Islet precursor cell (in vitro differentiated cells): ENCODE data around the gene PLEK.
"Not testable (repeated sequence)": the region's sequence is repeated elsewhere in the genome, so short reads cannot be mapped to it uniquely, and the experiment has no call there.

Experiments used
- DNase-seq: peaks from one replicate; pipeline ENCODE4 v3.0.0-alpha.2; 2018

PLEK gene

GRCh38 chr2:68385907-68386287 lies 20.8 kb downstream of the PLEK start:
- DNase-seq, result no peak

DNA sequence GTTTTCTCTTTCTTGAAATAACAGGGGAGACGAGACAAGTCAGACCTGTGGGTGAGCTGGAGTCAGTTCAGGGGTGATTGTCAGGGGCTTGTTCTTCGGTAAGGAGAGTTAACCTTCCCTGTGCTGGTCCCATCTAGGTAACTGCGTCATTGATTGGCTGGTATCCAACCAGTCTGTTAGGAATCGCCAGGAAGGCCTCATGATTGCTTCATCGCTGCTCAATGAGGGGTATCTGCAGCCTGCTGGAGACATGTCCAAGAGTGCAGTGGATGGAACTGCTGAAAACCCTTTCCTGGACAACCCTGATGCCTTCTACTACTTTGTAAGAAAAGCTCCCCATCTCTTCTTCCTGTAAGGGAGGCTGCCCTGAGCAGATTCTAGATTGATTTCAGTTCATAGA lies 21.3 kb downstream of the PLEK start:
- no peak for DNase-seq

DNA sequence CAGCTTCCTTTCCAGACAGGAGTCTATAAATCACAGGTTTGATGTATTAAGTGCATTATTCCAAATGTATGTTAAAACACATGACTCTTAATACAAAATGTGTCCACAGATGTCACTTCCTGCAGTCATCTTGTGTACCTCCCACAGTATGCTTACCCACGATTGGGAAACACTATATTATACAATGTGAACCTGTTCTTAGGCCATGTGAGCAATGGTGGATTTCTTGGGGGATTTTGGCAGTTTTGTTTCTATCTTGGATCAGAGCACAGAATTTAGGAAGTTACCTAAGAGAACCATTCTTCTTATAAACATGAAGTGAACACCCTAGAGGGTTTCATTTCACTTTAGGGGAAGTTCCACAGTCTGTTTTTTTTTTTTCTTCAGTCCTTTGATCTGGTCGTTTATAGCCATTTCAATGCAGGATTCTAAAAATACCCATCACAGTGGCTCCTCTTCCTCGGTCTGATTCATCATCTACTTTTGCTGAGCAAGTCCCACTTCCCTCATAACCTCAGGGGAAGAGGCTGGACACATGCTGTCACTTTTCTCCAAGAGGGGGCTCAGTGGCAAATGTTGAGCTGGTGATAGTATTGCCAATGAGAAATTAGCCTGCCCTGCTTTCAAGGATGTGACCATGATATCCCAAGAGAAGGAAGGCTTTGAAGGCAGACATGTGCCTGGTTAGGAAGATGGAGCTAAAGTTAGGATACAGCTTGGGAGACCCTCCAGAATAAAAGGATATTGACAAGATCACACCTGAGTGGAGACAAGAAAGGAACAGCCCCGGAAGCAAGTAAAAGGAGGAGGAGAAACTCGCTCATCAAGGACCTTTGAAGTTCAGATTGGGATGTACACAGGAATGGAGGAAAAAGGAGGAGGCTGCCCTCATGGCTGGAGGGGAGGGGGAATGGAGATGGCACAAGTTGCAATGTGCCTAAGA lies 22.6 kb downstream of the PLEK start:
- no peak for DNase-seq

DNA sequence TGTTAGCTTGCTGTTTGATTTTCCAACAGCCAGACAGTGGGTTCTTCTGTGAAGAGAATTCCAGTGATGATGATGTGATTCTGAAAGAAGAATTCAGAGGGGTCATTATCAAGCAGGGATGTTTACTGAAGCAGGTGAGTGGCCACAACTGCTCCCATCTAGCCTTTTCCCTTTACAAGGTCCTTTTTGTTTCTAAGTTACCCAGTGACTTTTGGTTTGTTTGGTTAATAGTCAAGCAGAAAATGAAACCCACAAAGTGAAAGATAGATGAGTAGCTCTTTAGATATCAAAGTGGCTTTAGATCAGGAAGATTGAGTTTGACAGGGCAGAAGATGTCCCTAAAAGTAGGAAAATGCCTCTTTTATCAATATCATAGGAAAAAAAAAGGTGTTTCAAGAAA lies 23.3 kb downstream of the PLEK start:
- DNase-seq, result no peak

GRCh38 chr2:68388772-68389171 lies 23.7 kb downstream of the PLEK start:
- DNase-seq, result no peak

DNA sequence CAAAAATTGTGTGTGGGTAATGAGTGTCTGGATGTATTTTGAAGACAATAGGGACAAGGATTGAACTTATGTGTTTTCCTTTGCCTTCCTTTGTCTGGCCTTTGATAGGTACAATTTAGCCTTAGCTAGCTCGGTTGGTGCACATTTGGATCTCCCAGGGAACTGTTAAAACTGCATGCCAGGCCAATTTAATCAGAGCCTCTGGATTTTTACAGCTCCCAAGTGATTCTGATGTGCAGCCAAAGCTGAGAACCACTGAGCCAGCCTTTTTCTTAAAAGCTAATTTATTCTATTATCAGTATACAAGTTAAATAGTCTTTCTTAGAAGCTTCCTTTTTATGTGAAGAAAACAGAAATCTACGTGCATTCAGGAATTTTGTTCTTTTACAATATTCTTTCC lies 25.0 kb downstream of the PLEK start:
- DNase-seq, result no peak

- DNase-seq, result no peak
Measured at GRCh38 chr2:68390586-68390985, 25.5 kb downstream of the PLEK start.

GRCh38 chr2:68391099-68391498 lies 26.0 kb downstream of the PLEK start:
- no peak for DNase-seq

DNA sequence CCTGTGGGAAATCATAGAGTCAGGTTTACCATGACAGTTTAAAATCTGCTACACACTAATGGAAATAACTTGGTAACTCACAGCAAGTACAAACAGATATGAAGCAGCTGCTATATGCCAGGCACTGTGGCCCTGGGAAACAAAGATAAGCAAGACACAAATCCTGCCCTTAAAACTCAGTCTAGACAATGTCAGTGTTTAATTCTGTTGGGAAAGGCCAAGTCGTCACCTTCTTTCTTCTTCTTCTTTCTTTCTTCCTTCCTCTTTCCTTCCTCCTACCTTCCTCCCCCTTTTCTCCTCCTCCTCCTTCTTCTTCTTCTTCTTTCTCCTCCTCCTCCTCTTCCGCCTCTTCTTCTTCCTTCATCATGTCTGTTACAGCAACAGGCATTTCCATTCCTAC lies 26.8 kb downstream of the PLEK start:
- no peak for DNase-seq

DNA sequence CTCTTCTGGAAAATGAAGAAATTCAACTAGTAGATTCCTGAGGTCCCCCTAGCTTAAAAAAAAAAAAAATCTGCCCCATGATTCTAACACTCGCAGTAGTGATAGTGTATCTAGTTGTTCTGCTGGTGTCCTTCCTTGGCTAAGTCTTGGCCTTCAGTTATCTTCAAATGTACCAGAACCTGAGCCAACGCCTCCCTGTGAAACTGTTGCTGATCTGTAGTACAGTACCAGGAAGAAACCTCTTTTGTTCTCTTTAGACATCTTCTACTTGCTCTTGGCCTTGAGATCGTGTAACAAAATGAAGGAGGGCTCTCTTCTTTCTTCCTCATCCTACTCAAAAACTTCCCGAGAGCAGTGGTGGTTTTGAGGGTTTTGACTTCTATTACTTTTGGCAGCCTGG lies 31.0 kb downstream of the PLEK start:
- no peak for DNase-seq

GRCh38 chr2:68397704-68398263 lies 32.7 kb downstream of the PLEK start:
- DNase-seq, result not testable (repeated sequence)

DNA sequence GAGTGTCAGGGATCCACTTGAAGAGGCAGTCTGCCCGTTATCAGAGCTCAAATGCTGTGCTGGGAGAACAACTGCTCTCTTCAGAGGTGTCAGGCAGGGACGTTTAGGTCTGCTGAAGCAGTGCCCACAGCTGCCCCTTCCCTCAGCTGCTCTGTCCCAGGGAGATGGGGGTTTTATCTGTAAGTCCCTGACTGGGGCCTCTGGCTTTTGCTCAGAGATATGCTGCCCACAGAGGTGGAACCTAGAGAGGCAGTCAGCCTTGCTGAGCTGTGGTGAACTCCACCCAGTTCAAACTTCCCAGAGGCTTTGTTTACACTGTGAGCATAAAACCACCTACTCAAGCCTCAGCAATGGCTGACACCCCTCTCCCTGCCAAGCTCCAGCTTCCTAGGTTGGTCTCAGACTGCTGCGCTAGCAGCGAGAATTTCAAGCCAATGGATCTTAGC lies 38.1 kb downstream of the PLEK start:
- no peak for DNase-seq

DNA sequence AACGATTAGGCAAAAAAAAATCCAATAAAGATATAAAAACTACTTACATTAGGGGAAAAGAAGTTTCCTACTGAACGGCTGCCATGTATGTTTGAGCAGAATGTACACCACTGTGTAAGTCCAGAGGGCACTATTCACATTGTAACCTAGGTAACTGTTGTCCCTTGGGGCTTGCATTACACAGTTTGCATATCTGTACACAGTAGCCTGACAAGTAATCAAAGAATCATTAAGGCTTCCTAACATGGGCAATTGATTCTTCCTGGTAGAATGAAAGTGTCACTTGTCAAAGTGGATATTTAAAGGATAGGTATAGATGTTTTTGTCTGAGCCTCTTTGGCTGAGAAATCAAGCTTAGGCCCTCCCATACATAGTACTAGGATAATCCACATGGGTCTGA lies 39.1 kb downstream of the PLEK start:
- DNase-seq, result no peak

DNA sequence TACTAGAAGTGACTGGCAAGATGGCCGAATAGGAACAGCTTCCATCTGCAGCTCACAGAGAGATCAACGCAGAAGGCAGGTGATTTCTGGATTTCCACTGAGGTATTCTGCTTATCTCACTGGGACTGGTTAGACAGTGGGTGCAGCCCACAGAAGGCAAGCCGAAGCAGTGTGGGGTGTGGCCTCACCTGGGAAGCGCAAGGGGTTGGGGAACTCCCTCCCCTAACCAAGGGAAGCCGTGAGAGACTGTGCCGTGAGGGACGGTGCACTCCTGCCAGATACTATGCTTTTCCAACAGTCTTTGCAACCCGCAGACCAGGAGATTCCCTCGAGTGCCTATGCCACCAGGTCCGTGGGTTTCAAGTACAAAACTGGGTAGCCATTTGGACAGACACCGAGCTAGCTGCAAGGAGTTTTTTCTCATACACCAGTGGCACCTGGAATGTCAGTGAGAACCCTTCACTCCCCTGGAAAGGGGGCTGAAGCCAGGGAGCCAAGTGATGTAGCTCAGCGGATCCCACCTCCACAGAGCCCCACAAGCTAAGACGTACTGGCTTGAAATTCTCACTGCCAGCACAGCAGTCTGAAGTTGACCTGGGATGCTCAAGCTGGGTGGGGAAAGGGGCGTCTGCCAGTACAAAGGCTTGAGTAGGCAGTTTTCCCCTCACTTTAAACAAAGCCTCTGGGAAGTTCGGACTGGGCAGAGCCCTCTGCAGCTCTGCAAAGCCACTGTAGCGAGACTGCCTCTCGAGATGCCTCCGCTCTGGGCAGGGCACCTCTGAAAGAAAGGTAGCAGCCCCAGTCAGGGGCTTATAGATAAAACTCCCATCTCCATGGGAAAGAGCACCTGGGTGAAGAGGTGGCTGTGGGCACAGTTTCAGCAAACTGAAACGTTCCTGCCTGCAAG lies 40.1 kb downstream of the PLEK start:
- no peak for DNase-seq

GRCh38 chr2:68411397-68412126 lies 46.5 kb downstream of the PLEK start:
- DNase-seq, result no peak

DNA sequence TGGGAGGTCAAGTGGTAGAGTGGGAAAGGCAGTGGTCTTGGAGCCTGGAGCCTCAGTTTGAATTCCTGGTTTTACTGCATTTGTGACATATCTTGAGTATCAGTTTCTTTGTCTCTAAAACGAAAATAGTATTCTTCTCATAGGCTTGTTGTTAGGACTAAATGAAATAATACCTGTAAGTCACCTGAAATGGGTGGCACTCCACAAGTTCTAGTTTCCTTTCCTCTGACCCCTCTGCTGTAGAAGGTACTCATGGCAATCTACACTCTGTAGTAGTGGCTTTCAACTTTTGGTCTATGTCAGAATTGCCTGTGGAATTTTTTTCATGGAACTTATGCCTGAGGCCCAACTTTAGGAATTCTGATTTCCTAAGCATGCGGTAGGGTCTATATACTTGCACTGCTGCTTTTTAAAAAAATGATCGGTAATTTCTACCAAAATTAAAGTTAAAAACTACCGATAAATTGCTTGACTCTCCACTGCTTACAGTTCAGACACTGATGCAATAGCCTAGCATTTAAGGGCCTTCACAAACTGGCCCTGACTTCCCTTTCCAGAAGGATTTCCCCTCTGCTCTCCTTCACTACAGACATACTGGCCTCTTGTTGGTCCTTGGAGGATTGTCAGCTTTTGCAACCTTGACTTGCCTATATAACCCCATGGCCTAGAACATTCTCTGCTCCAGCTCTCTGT lies 47.2 kb downstream of the PLEK start:
- DNase-seq, result no peak

GRCh38 chr2:68413466-68413865 lies 48.4 kb downstream of the PLEK start:
- no peak for DNase-seq

DNA sequence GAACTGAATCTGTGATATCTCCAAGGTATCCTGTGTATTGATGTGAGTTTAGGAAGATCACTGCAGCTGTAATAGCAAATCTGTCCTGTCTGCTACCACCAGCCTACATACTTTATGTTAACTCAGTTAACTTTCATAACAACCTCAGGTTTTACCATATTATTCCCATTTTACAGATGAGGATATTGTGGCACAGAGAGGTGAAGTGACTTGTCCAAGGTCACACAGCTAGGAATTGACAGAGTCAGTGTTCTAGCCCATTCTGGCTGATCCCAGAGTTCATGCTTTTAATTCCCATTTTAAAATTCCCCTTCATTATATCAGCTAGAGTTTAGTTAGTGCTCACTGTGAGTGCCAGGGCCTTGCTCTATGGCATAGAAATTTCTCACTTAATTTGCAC lies 49.4 kb downstream of the PLEK start:
- DNase-seq, result no peak

DNA sequence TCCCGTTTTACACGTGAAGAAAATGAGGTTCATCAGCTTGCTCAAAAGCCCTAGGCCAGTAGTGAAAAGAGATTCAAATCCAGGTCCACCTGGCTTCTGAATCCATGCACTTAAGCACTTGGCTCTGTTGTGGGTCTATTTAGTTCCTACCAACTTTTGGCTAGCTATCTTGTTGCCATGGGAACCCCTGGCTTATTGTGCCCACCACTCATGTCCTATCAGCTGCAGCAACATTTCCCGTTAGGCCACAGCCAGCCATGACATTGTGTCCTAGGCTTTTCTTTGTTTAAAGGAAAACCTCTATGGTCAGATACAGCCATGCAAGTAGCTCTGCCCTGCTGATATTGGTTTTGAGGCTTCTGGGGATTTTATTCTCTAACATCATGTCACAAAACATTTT lies 49.8 kb downstream of the PLEK start:
- DNase-seq, result no peak

GRCh38 chr2:68415521-68415920 lies 50.4 kb downstream of the PLEK start:
- DNase-seq, result no peak

DNA sequence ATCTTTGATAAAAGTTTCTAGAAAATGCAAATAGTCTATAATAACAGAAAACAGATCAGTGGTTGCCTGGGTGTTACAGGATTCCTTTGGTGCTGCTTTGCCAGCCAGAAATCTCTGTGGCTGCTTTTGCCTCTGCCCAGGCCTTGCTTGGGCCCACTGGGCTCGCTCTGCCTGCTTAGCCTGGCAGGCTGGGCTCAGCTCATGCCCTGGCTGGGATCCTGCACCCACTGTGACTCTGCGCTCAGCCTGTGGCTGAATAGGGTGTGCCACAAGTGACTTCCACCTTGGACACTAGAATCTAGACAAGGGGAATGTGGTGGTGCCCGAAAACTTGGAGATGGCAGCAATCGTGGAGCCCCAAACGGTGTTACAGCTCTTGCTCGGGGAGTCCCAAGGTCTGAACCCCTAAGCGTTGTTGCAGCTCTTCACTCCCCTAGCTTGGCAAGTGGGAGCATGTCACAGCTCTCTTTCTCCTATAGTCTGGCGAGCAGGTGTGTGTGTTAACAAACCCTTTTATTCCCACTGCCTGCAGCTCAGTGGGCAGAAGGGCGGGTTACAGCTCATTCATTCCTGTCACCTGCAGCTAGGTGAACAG lies 51.1 kb downstream of the PLEK start:
- DNase-seq, result no peak

GRCh38 chr2:68417926-68418325 lies 52.8 kb downstream of the PLEK start:
- no peak for DNase-seq
